ENCODE data around the gene CAMSAP3.

CAMSAP3 gene

DNA sequence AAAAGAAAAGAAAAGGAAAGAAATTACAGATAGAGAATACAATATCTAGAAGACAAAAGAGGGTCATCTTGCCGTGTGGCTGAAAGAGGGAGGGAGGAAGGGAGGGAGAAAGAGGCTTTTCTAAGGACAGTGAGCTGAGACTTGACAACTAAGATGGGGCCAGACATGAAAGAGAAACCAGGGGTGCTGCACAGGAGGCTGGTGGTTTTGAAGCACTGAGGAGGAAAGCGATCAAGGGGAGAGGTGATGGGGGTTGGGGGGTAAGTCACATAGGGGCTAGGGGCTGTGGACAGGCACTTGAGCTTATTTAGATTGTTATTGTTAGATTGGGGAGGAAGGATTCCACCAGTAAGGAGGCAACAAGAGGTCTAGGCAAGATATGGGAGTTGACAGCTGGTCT is 42.9 kb upstream of the CAMSAP3 start:
- in situ Hi-C loops (cut with MboI; ENCODE audit: low sequenced_read_pairs, unreplicated experiment), result no loop called here
- no peak for DNase-seq (ENCODE audit: low spot score)

DNA sequence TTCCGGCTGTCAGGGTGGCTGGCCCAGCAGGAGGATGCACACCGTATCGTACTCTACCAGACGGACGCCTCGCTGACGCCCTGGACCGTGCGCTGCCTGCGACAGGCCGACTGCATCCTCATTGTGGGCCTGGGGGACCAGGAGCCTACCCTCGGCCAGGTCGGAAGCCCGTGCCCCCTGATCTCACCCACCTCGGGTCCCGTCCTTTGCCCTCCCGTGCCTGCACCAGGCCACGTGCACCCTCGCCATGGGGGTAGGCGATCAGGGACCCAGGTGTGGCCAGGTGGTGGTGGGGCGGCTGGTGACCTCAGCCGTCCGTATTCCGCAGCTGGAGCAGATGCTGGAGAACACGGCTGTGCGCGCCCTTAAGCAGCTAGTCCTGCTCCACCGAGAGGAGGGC is 41.1 kb upstream of the CAMSAP3 start:
- in situ Hi-C loops (cut with MboI; ENCODE audit: low sequenced_read_pairs, unreplicated experiment), result no loop called here
- DNase-seq (ENCODE audit: low spot score), result no peak
- TF ChIP-seq, protein P1, sequence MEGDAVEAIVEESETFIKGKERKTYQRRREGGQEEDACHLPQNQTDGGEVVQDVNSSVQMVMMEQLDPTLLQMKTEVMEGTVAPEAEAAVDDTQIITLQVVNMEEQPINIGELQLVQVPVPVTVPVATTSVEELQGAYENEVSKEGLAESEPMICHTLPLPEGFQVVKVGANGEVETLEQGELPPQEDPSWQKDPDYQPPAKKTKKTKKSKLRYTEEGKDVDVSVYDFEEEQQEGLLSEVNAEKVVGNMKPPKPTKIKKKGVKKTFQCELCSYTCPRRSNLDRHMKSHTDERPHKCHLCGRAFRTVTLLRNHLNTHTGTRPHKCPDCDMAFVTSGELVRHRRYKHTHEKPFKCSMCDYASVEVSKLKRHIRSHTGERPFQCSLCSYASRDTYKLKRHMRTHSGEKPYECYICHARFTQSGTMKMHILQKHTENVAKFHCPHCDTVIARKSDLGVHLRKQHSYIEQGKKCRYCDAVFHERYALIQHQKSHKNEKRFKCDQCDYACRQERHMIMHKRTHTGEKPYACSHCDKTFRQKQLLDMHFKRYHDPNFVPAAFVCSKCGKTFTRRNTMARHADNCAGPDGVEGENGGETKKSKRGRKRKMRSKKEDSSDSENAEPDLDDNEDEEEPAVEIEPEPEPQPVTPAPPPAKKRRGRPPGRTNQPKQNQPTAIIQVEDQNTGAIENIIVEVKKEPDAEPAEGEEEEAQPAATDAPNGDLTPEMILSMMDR (IDR thresholded peaks at IDR 0.05; ENCODE audit: borderline replicate concordance, control extremely low read depth, extremely low read depth, insufficient read depth, missing control alignments), result no peak

More for the DNA sequence above, 42.9 kb upstream of the CAMSAP3 start:
- TF ChIP-seq, protein P1 (IDR thresholded peaks at IDR 0.05; ENCODE audit: borderline replicate concordance, control extremely low read depth, extremely low read depth, insufficient read depth, missing control alignments), result no peak

DNA sequence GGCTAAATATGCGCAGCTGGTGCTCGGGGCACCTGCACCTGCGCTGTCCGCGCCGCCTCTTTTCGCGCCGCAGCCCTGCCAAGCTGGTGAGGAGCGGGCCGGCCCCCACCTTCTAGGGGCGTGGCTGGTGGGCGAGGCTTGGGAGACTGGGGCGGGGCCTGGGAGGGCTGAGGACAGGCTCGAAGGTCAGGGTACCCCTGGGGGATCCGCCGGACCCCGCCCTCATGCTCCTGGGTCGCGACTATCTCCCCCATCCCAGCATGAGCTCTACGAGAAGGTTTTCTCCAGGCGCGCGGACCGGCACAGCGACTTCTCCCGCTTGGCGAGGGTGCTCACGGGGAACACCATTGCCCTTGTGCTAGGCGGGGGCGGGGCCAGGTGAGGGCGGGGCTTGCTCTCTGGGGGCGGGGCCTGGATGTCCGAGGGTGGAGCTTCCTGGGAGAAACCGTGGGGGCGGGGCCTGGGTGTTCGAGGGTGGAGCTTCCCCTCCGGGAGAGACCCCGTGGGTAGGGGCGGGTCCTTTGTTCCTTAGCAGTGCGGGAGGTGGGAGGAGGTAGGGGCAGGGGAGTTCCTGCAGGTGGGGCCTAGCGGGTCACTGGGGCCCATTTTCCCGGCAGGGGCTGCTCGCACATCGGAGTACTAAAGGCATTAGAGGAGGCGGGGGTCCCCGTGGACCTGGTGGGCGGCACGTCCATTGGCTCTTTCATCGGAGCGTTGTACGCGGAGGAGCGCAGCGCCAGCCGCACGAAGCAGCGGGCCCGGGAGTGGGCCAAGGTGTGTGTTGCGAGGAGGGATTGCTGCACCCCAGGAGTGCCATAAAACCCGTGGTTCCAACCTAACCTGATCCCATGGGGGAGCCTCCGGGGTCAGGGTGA is 40.4 kb upstream of the CAMSAP3 start:
- in situ Hi-C loops (cut with MboI; ENCODE audit: low sequenced_read_pairs, unreplicated experiment), result no loop called here
- DNase-seq (ENCODE audit: low spot score), result no peak
- TF ChIP-seq, protein P1 (IDR thresholded peaks at IDR 0.05; ENCODE audit: borderline replicate concordance, control extremely low read depth, extremely low read depth, insufficient read depth, missing control alignments), result no peak

DNA sequence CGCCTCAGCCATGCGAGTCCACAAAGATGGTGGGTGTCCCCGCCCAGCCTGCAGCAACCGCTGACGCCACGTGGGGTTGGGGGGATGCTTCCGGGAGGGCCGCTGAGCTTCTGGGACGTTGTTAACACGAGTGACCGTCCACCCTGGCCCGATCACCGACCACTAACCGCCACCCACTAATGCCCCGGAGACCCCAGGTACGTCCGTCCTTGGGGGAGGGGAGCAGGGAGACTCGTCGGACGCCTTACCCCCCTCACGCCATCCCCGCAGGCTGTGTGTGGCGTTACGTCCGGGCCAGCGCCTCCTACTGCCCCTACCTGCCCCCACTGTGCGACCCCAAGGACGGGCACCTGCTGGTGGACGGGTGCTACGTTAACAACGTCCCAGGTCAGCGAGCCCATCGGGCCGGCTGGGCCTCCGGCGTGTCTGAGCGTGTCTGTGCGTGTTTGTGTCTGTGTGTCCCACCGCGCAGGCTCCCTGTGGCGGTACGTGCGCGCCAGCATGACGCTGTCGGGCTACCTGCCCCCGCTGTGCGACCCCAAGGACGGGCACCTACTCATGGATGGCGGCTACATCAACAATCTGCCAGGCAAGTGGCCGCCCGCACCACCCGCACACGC is 38.9 kb upstream of the CAMSAP3 start:
- TF ChIP-seq, protein P1 (IDR thresholded peaks at IDR 0.05; ENCODE audit: borderline replicate concordance, control extremely low read depth, extremely low read depth, insufficient read depth, missing control alignments), result no peak
- DNase-seq (ENCODE audit: low spot score), result no peak
- in situ Hi-C loops (cut with MboI; ENCODE audit: low sequenced_read_pairs, unreplicated experiment), result no loop called here

DNA sequence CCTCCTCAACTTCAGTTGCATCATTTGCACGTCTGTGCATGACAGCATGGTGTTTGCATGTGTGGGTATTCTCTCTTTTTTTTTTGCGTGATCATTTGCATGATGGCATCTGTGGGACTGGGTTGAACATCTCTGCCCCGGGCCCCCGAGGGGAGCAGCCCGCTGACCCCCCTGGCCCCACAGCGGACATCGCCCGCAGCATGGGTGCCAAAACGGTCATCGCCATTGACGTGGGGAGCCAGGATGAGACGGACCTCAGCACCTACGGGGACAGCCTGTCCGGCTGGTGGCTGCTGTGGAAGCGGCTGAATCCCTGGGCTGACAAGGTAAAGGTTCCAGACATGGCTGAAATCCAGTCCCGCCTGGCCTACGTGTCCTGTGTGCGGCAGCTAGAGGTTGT is 37.0 kb upstream of the CAMSAP3 start:
- in situ Hi-C loops (cut with MboI; ENCODE audit: low sequenced_read_pairs, unreplicated experiment), result no loop called here

DNA sequence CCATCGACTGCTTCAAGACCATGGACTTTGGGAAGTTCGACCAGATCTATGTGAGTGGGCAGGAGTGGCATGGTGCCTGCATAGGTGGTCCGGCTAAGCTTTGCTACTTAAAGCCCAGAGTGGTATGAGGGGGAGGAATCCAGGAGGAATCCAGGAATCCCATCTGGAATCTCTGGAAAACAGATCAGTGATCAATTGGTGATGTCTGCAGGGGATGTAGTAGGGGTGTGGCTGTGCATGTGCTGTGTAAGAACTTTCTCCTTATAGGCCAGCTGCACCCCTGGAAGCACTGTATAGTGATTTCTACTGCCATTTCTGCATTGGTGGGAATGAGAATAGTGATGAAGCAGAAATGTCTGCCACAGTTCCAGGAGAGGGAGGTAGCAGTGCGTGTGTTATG is 36.6 kb upstream of the CAMSAP3 start:
- in situ Hi-C loops (cut with MboI; ENCODE audit: low sequenced_read_pairs, unreplicated experiment), result no loop called here
- DNase-seq (ENCODE audit: low spot score), result no peak

More for the DNA sequence above, 37.0 kb upstream of the CAMSAP3 start:
- TF ChIP-seq, protein P1 (IDR thresholded peaks at IDR 0.05; ENCODE audit: borderline replicate concordance, control extremely low read depth, extremely low read depth, insufficient read depth, missing control alignments), result no peak
- DNase-seq (ENCODE audit: low spot score), result no peak

More for the DNA sequence above, 36.6 kb upstream of the CAMSAP3 start:
- TF ChIP-seq, protein P1 (IDR thresholded peaks at IDR 0.05; ENCODE audit: borderline replicate concordance, control extremely low read depth, extremely low read depth, insufficient read depth, missing control alignments), result no peak

Measured in GM13976 (cell line).